Measurements from ENCODE around the gene PRKACB.
"Not testable (repeated sequence)": the region's sequence is repeated elsewhere in the genome, so short reads cannot be mapped to it uniquely, and the experiment has no call there.

PRKACB gene
- total RNA-seq = 117 to 182 (median 134) reads per million in 4 donors

DNA sequence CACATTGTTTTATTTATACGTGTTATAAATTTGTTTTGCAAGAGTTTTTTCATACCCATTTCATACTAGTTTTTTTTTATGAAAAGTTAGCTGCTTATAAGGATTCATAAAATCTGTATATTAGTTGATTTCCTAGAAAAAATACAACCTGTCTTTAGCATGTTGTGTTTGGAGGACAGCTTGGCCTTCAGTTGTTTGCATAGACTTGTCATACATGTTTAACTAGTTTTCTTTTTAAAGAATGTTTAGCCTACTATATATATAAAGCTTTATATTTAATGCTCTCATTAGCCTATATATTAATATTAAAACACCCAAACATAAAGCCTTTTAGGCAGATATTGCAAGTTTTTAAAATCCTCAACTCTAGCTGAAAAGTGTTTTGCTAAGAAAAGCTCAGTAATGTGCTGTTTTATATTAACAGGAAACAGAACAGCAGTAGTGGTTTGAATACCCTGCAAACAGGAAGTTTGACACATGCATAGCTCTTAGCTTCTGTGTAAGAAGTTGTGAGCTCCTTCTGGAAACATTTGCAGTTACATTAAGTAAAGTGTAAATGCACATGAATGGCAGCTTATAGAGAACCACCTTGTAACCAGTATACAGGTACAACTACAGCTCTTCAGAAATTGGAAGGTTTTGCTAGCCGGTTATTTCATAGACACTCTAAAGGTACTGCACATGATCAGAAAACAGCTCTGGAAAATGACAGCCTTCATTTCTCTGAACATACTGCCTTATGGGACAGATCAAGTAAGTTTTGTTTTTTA is at the start of gene PRKACB:
Gene PRKACB, plus strand, starts transcription at position 476 of the 770 bp plus-strand sequence. Its CDS starts 91 bp downstream, at position 567.
- DNase-seq = peak in 1 of 5 donors; percentile 85

DNA sequence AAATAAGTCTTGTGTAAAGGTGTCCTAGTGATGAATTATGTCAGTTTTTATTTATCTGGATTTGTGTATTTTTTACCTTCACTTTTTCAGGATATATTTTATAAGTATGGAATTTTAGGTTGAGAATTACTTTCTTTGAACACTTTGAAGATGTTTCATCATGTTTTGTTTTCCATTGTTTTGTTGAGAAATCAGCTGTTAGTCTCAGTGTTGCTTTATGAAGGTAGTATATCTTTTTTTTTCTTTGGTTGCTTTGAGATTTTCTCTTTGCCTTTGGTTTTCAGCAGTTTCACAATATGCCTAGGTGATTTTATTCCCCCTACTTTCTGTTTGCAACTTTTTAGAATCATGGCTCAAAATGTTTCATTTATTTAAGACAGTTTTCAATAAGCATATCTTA is 48.8 kb upstream of the PRKACB start:
- no peak for DNase-seq

- DNase-seq = no peak
Measured at GRCh38 chr1:84096176-84096575, 47.9 kb upstream of the PRKACB start.

DNA sequence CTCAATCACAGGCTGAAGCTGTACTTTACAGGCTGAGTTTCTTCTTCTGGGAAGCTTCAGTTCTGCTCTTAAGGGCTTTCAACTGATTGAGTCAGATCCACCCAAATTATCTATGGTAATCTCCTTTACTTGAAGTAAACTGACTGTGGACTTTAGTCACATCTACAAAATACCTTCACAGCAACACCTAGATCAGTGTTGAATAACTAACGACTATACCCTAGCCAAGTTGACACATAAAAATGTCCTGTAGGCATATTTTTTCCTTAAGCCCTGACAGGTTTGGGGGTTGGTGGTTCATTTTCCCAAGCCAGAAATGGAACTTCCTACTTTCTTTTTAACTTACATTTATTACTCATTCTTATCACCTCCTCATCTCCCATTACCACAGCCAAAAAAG is 42.9 kb upstream of the PRKACB start:
- no peak for DNase-seq

GRCh38 chr1:84103197-84103992 is 40.7 kb upstream of the PRKACB start:
- DNase-seq = peak in 1 of 5 donors; percentile 19

GRCh38 chr1:84107538-84107937 is 36.5 kb upstream of the PRKACB start:
- DNase-seq = not testable (repeated sequence)

GRCh38 chr1:84107955-84108354 is 36.1 kb upstream of the PRKACB start:
- DNase-seq = no peak

DNA sequence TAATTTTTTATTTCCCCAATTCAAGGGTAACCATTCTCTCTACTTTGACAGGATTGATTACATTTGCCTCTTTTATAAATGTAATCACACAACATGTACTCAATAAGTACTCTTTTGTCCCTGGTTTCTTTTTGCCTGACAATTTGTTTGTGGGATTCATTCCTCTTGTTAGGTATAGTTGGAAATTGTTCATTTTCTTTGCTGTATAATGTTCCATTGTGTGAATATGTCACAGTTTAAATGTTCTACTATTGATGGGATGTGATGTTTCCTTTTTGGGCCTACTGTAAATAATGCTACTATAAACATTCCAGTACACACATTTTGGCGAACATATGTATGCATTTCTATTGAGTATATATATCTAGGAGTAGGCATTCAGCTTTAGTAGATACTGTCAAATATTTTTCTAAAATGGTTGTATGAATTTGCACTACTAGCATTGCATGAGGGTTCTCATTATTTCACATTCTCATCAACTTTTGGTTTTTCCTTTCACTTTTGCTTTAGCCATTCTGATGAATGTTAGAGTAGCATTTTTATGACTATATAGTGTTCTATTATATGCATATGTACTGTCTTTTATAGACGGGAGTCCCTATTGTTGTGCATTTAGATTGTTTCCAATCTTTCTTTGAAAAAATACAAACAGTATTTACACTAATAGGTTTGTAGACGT is 35.0 kb upstream of the PRKACB start:
- DNase-seq = no peak

DNA sequence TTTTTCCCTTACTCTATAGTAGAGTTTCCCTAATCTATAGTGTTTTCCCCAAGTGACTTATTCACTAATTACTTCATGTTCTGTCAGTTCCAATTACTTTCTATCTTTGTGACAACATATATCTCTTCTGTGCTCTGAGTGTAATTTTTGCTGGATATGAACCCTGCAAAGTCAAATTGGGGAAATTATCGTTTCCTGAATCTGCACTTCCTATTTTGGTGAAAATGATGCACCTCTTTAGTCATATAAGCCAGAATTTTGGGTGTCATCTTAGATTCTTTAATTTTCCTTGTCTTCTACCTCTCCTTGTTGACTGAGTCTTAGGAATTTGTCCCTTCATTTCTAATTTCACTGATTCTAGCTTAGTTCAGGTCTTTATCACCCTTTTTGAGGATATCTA is 33.4 kb upstream of the PRKACB start:
- DNase-seq = no peak

DNA sequence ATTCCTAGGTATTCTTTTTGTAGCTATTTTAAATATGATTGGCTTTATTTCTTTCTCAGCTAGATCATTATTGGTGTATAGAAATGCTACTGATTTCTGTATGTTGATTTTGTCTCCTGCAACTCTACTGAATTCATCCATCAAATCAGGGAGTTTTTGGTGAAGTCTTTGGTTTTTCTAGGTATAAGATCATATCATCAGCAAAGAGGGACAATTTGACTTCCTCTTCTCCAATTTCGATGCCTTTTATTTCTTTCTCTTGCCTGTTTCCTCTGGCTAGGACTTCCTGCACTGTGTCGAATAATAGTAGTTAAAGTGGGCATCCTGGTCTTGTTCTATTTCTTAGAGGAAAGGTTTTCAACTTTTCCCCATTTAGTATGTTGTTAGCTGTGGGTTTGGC is 27.5 kb upstream of the PRKACB start:
- no peak for DNase-seq

- no peak for DNase-seq
Measured at GRCh38 chr1:84117868-84118267, 26.2 kb upstream of the PRKACB start.

- no peak for DNase-seq
Measured at GRCh38 chr1:84121360-84121759, 22.7 kb upstream of the PRKACB start.

DNA sequence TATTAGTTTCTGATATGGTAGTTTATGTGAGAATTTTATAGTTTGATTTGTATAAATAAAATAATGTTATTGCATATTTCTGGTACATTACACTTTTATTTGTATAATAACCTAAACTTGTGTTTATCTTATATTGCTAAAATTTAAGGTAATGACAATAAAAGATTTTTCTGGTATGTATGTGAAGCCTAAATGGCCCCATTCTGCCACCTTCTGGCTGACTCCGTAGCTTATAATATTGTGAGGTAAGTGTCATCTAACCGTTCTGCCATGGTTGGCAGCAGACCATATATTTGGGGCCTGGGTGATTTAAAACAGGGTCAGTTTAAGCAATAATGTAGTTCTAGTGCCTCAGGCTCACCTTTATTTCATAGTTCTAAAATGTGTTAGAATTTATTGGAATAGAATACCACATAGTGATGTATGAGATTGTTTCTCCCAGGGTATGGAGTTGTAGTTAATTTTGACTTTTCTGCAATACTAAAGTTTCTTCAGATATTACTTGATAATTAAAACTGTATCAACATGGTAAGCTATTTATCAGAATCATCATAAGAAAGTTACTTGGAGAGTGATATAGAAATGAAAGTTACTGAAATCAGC is 21.2 kb upstream of the PRKACB start:
- peak; percentile 8 to 42 (median 23) for DNase-seq

DNA sequence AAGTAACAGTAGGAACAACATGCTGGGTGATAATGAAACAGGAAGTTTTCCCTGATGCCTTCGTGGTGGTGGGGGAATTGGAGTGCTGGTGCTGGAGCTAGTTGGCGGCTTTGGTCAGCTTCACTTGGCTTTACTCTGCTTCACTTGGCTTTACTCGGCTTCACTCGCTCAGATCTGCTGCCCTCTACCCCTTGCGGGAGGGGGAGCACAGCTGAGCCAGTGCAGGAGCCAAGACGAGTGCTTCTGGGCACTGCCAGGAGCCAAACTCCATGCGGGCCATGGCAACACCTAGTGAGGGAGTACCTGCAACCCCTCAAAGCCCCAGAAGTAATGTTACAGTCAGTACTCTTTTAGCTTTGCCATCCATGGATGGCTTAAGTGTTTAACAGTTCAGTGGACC is 10.6 kb upstream of the PRKACB start:
- no peak for DNase-seq

DNA sequence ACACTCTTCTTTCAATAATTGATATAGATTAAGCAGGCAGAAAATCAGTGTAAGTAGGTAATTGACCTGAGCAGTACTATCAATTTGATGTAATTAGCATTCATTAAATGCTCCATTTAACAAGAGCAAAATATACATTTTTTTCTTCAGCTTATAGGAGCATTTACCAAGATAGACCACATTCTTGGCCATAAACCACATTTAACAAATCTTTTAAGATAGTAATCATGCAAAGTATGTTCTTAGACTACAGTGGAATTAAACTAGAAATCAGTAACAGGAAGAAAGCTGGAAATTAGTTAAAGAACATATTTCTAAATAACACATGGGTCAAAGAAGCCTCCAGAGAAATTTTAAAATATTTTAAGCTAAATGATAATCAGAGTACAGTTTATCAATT is 8.7 kb upstream of the PRKACB start:
- no peak for DNase-seq

- no peak for DNase-seq
Measured at GRCh38 chr1:84141182-84142003, 2.7 kb upstream of the PRKACB start.

DNA sequence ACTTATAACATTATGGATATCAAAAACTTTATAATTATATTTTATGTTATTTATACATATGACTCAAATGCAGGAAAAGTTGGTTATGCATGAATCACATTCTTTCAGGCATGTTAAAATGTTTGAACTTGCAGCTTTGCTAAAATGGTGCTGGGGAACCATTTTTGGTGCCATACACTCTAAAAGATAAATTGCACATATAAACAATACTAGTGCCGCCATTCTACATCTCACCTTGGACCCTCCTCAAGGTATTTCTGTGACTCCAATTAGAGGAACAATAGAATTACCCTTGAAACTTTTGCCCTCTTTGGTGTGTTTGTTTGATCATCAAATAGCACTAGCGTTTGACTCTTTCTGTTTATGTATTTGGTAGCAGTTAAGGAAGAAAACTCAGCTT is 997 bp downstream of the PRKACB start:
- peak in 1 of 5 donors; percentile 55 for DNase-seq

DNA sequence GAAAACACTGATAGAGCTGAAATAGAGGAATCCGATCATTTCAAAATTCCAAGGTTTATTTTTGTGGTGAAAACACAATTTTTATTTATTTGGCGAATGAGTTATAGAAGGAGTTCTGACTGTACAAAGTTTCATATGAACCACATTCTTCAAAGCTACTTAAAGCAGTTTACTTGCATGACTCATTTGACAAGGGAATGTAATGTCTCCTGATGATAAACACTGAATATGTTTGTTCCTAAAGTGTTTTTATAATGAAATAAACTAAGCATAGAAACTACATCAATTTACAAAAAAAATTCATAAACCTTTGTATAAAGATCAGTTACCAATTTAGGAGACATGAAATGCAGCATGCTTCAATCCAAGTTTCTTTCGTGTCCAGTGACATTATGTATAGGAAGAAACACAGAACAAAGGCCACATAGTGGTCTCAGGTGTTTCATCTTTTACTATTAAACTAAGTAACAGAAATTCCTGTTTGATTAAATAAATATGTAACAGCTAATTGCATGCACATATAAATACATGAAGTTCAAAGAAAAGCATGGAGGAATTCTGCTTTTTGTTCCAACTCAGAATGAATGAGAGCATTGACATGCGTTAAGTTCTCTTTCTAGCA is 2.5 kb downstream of the PRKACB start:
- peak in 1 of 5 donors; percentile 48 for DNase-seq

GRCh38 chr1:84148758-84149157 is 4.7 kb downstream of the PRKACB start:
- no peak for DNase-seq

- peak in 1 of 5 donors; percentile 82 for DNase-seq
Measured at GRCh38 chr1:84152649-84153056, 8.6 kb downstream of the PRKACB start.

- peak in 1 of 5 donors; percentile 51 for DNase-seq
Measured at GRCh38 chr1:84155517-84155916, 11.4 kb downstream of the PRKACB start.

All from T-helper 1 cell (primary cell).